Hypothalamus (tissue), 51 donors: Measurements from ENCODE around the gene DCST2.

Experiments
- DNase-seq, 51 donors: peaks; one replicate each; lab custom pipeline; 2025; lab: John Stamatoyannopoulos, UW

DCST2 gene

GRCh38 chr1:155033524-155033923 is at the start of gene DCST2, which contains the start of gene DCST1:
DCST2 (minus strand) TSS chr1:155033781; CDS start chr1:155033701, 80 bp downstream.
DCST1 (plus strand) TSS chr1:155033824; CDS start chr1:155034037, 213 bp downstream.
- DNase-seq = no peak

- DNase-seq = no peak
Measured at GRCh38 chr1:155083052-155083541, 49.5 kb upstream of the DCST2 start.

GRCh38 chr1:155082301-155083051 is 48.9 kb upstream of the DCST2 start:
- peak in 1 of 51 donors; percentile 8 for DNase-seq

GRCh38 chr1:155081472-155082300 is 48.1 kb upstream of the DCST2 start:
- peak in 5 of 51 donors; percentile 22 to 55 (median 26) for DNase-seq

GRCh38 chr1:155080312-155081228 is 47.0 kb upstream of the DCST2 start:
- DNase-seq = peak in 8 of 51 donors; percentile 9 to 47 (median 28)

- peak in 3 of 51 donors; percentile 14 to 47 (median 24) for DNase-seq
Measured at GRCh38 chr1:155079487-155080311, 46.1 kb upstream of the DCST2 start.

GRCh38 chr1:155079210-155079486 is 45.6 kb upstream of the DCST2 start:
- DNase-seq = no peak

GRCh38 chr1:155078469-155079209 is 45.1 kb upstream of the DCST2 start, which contains the start of gene EFNA3:
EFNA3 (plus strand) TSS chr1:155078837; CDS start chr1:155078942, 105 bp downstream.
- peak in 40 of 51 donors; percentile 11 to 77 (median 50) for DNase-seq

GRCh38 chr1:155077758-155078445 is 44.3 kb upstream of the DCST2 start:
- DNase-seq = no peak

- no peak for DNase-seq
Measured at GRCh38 chr1:155077346-155077745, 43.8 kb upstream of the DCST2 start.

GRCh38 chr1:155076371-155076770 is 42.8 kb upstream of the DCST2 start:
- no peak for DNase-seq

- no peak for DNase-seq
Measured at GRCh38 chr1:155075535-155075934, 42.0 kb upstream of the DCST2 start.

GRCh38 chr1:155073377-155074242 is 40.0 kb upstream of the DCST2 start:
- no peak for DNase-seq

- DNase-seq = no peak
Measured at GRCh38 chr1:155072531-155073289, 39.1 kb upstream of the DCST2 start.

- DNase-seq = no peak
Measured at GRCh38 chr1:155071701-155072100, 38.1 kb upstream of the DCST2 start.
